Astrocyte (in vitro differentiated cells and primary cell): Measurements from ENCODE around the gene IGF2R.

ENCODE experiments used
- CTCF ChIP-seq: IDR thresholded peaks from 2 replicates; pipeline ENCODE4 v1.5.1; 2011; ENCODE audit warnings: low read depth, mild to moderate bottlenecking, inconsistent platforms, low read length, moderate library complexity; ENCODE audit not compliant: insufficient read depth
- EZH2 ChIP-seq: IDR thresholded peaks from 2 replicates; pipeline ENCODE4 v1.6.1; 2012; ENCODE audit warnings: mild to moderate bottlenecking, low read length, inconsistent platforms; ENCODE audit not compliant: insufficient read depth

DNA sequence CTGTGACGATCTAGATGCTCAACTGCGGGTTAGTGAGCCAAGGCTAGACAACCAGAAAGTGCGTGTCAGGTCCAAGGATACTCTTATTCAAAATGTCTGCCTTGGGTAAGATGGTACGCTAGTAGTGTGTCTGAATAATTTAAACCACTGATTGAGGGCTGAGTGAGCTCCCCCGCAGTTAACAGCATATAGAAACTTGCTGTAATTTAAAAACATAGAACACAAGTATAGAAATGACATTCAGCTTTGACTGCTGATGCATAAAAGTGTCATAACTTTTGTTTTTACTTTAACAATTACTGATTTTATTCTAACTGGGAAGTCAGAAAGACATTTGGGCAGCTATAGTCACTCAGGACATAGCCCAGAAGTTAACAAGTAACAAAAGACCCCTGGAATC is 107.1 kb downstream of the IGF2R start:
- TF ChIP-seq CTCF (no peak), EZH2 (no peak)
